HepG2 (cell line): Measurements from ENCODE around the gene SMARCA4. TPM values are rescaled to one million over a fixed set of nuclear protein-coding genes. Genes with fewer than 3 reads are reported as not detected.
A peak's percentile ranks its signal among the peaks of the same experiment; 100 is the strongest.

ENCODE experiments used
- ASH2L ChIP-seq: fragments of 300-600, 200-600 bp; sonication (generic); IDR thresholded peaks from 2 replicates; pipeline ENCODE4 v1.7.0; 2017; ENCODE audit warnings: low read depth, mild to moderate bottlenecking, moderate library complexity, mixed read lengths, low read length; ENCODE audit not compliant: insufficient read length
- ATF3 ChIP-seq: sonication (generic); formaldehyde crosslinking; IDR thresholded peaks from 2 replicates; pipeline ENCODE4 v1.4.0; 2020; ENCODE audit warnings: missing genetic modification reagents
- ATF4 ChIP-seq, 2 experiments: fragments of 450-650 bp in 1 of 2; sonication (generic) in 1 of 2; formaldehyde crosslinking; IDR thresholded peaks; 2 replicates each; pipeline versions ENCODE4 v1.5.0 to v1.8.0; 2020 to 2022; ENCODE audit warnings: mild to moderate bottlenecking in 1 of 2, missing genetic modification reagents in 1 of 2
- FOSL2 ChIP-seq: sonication (generic); formaldehyde crosslinking; IDR thresholded peaks from 2 replicates; pipeline ENCODE4 v1.4.0; 2020; ENCODE audit warnings: missing genetic modification reagents
- GPBP1L1 ChIP-seq: sonication (generic); formaldehyde crosslinking; IDR thresholded peaks from 2 replicates; pipeline ENCODE4 v1.5.0; 2020; ENCODE audit warnings: mild to moderate bottlenecking, missing genetic modification reagents
- IRF2 ChIP-seq: IDR thresholded peaks from 2 replicates; pipeline ENCODE4 v1.6.1; 2018; ENCODE audit warnings: missing genetic modification reagents, missing compliant biosample characterization
- KAT7 ChIP-seq: IDR thresholded peaks from 2 replicates; pipeline ENCODE4 v1.6.1; 2018; ENCODE audit warnings: borderline replicate concordance, missing compliant biosample characterization
- MXI1 ChIP-seq: IDR thresholded peaks from 3 replicates; pipeline ENCODE4 v1.6.1; 2012; ENCODE audit warnings: low read depth, low read length, inconsistent platforms, borderline replicate concordance
- POLR2G ChIP-seq: fragments of 200-400 bp; formaldehyde crosslinking; IDR thresholded peaks from 2 replicates; pipeline ENCODE4 v1.6.1; 2018; ENCODE audit warnings: mild to moderate bottlenecking, low read depth, low read length, moderate library complexity
- RBFOX2 ChIP-seq: fragments of 200-400 bp; formaldehyde crosslinking; IDR thresholded peaks from 2 replicates; pipeline ENCODE4 v1.6.1; 2017; ENCODE audit warnings: low read depth, mild to moderate bottlenecking, low read length
- RFX1 ChIP-seq: fragments of 450-650 bp; IDR thresholded peaks from 2 replicates; pipeline ENCODE4 v1.6.1; 2017
- SALL1 ChIP-seq: sonication (generic); formaldehyde crosslinking; IDR thresholded peaks from 2 replicates; pipeline ENCODE4 v1.8.0; 2022; ENCODE audit warnings: mild to moderate bottlenecking, missing genetic modification reagents
- SIN3A ChIP-seq: IDR thresholded peaks from 2 replicates; pipeline ENCODE4 v1.6.1; 2011; ENCODE audit warnings: low read depth, mild to moderate bottlenecking, control low read depth, low read length, borderline replicate concordance
- SOX5 ChIP-seq: IDR thresholded peaks from 2 replicates; pipeline ENCODE4 v1.6.1; 2016; ENCODE audit warnings: borderline replicate concordance
- TBX3 ChIP-seq: fragments of 450-650 bp; IDR thresholded peaks from 2 replicates; pipeline ENCODE4 v1.6.1; 2017; ENCODE audit warnings: antibody characterized with exemption, mild to moderate bottlenecking, inconsistent platforms, borderline replicate concordance
- TEAD3 ChIP-seq: optimal IDR thresholded peaks from 2 replicates; pipeline ENCODE3; 2016; ENCODE audit warnings: borderline replicate concordance
- TEF ChIP-seq: sonication (generic); formaldehyde crosslinking; IDR thresholded peaks from 2 replicates; pipeline ENCODE4 v1.5.0; 2020; ENCODE audit warnings: missing genetic modification reagents
- TGIF2 ChIP-seq: IDR thresholded peaks from 2 replicates; pipeline ENCODE4 v1.6.1; 2016; ENCODE audit warnings: control low read depth, missing compliant biosample characterization
- ZBED4 ChIP-seq: sonication (generic); formaldehyde crosslinking; IDR thresholded peaks from 2 replicates; pipeline ENCODE4 v1.4.0; 2020; ENCODE audit warnings: missing genetic modification reagents, borderline replicate concordance
- ZNF263 ChIP-seq: sonication (generic); formaldehyde crosslinking; IDR thresholded peaks from 2 replicates; pipeline ENCODE4 v1.4.0; 2020; ENCODE audit warnings: missing genetic modification reagents
- ZNF331 ChIP-seq: sonication (generic); formaldehyde crosslinking; IDR thresholded peaks from 2 replicates; pipeline ENCODE4 v1.4.0; 2020; ENCODE audit warnings: missing genetic modification reagents
- ZNF335 ChIP-seq: sonication (generic); formaldehyde crosslinking; IDR thresholded peaks from 2 replicates; pipeline ENCODE4 v1.4.0; 2020; ENCODE audit warnings: missing genetic modification reagents
- ZNF766 ChIP-seq: sonication (generic); formaldehyde crosslinking; IDR thresholded peaks from 2 replicates; pipeline ENCODE4 v1.5.0; 2020; ENCODE audit warnings: missing genetic modification reagents, borderline replicate concordance
- ZNF768 ChIP-seq: sonication (generic); formaldehyde crosslinking; IDR thresholded peaks from 2 replicates; pipeline ENCODE4 v1.4.0; 2020; ENCODE audit warnings: missing genetic modification reagents
- ZSCAN9 ChIP-seq: IDR thresholded peaks from 2 replicates; pipeline ENCODE4 v1.6.1; 2016; ENCODE audit warnings: borderline replicate concordance
- polyA plus RNA-seq, 8 experiments: library from polyadenylated mRNA; depleted of rRNA in 3 of 8; stranded (reverse) in 7 of 8; unstranded in 1 of 8; fragments of >200 nt; fragmentation: Illumina TruSeq in 4 of 8; extraction: Trizol in 4 of 8; gene quantifications; 2 replicates each; pipeline versions ENCODE4 v1.2.1 to v1.2.3, GENCODE V29; 2011 to 2016; ENCODE audit warnings: low read depth in 4 of 8, missing spikeins in 1 of 8, mixed read lengths in 1 of 8; ENCODE audit not compliant: insufficient read depth in 1 of 8
- total RNA-seq, 5 experiments: library from RNA; depleted of rRNA; stranded (reverse); fragments of >200 nt; fragmentation: Illumina TruSeq; extraction: Trizol; gene quantifications; 2 replicates each; pipeline ENCODE4 v1.2.3, GENCODE V29; 2016; ENCODE audit warnings: low read depth in 1 of 5

Gene SMARCA4
- total and polyA plus RNA-seq, 2 of the 13 experiments (the other 11 are each of a cell fraction or from before 2014, with no cell fraction given), result 25.4 to 45.9 TPM

GRCh38 chr19:11091703-11092153, 130.9 kb downstream of the SMARCA4 start (continued):
- TF ChIP-seq RFX1, result peak; percentile 29; the same call in 1 of the 2 replicates
- peak; percentile 46 for TF ChIP-seq TGIF2 (CRISPR knock-in tag)
- TF ChIP-seq ATF3, result peak; percentile 83; the same call in 1 of the 2 replicates
- 0 out of 2 replicates have a peak, but pooled peaks have one; percentile 34 for TF ChIP-seq KAT7 (CRISPR knock-in tag)
- 0 out of 2 replicates have a peak, but pooled peaks have one; percentile 41 for TF ChIP-seq ZNF766 (CRISPR knock-in tag)
- peak; percentile 73 for TF ChIP-seq POLR2G
- TF ChIP-seq TEF (CRISPR knock-in tag), result peak; percentile 35; the same call in 1 of the 2 replicates
- TF ChIP-seq ZNF335 (CRISPR knock-in tag), result no peak
- peak; percentile 21; the same call in 1 of the 3 replicates for TF ChIP-seq MXI1
- TF ChIP-seq IRF2 (CRISPR knock-in tag), result peak; percentile 39; the same call in 1 of the 2 replicates
- TF ChIP-seq ZBED4, result no peak
- TF ChIP-seq ZNF768 (CRISPR knock-in tag), result no peak
- 0 out of 2 replicates have a peak, but pooled peaks have one; percentile 31 for TF ChIP-seq SALL1 (CRISPR knock-in tag)
- peak; percentile 55; the same call in 1 of the 2 replicates for TF ChIP-seq SOX5 (CRISPR knock-in tag)
- TF ChIP-seq RBFOX2, result peak; percentile 78
- TF ChIP-seq GPBP1L1 (CRISPR knock-in tag), result no peak
- TF ChIP-seq ZNF263 (CRISPR knock-in tag), result peak; percentile 46; the same call in 1 of the 2 replicates
- no peak for TF ChIP-seq TBX3
- TF ChIP-seq SIN3A, result peak; percentile 51; the same call in 1 of the 2 replicates
- peak; percentile 49 for TF ChIP-seq TEAD3 (CRISPR knock-in tag)
- TF ChIP-seq ASH2L, result peak; percentile 11
- TF ChIP-seq FOSL2 (CRISPR knock-in tag), result peak; percentile 93
- TF ChIP-seq ZSCAN9 (CRISPR knock-in tag), result peak; percentile 50; the same call in 1 of the 2 replicates
- 0 out of 4 replicates have a peak, but pooled peaks of 1 of the 2 experiments have one; percentile 8 for TF ChIP-seq ATF4 (CRISPR knock-in tag; IDR thresholded peaks at IDR 0.05)
- 0 out of 2 replicates have a peak, but pooled peaks have one; percentile 12 for TF ChIP-seq ZNF331 (CRISPR knock-in tag)
